ENCODE results near the gene ZNF225. TPM values are rescaled to one million over a fixed set of nuclear protein-coding genes. Genes with fewer than 3 reads are reported as not detected.
"Not testable (repeated sequence)": the region's sequence is repeated elsewhere in the genome, so short reads cannot be mapped to it uniquely, and the experiment has no call there.

ZNF225 gene
- total RNA-seq, 4 donors from 2014 or later, result 0.75 to 1.4 (median 1.1) TPM

DNA sequence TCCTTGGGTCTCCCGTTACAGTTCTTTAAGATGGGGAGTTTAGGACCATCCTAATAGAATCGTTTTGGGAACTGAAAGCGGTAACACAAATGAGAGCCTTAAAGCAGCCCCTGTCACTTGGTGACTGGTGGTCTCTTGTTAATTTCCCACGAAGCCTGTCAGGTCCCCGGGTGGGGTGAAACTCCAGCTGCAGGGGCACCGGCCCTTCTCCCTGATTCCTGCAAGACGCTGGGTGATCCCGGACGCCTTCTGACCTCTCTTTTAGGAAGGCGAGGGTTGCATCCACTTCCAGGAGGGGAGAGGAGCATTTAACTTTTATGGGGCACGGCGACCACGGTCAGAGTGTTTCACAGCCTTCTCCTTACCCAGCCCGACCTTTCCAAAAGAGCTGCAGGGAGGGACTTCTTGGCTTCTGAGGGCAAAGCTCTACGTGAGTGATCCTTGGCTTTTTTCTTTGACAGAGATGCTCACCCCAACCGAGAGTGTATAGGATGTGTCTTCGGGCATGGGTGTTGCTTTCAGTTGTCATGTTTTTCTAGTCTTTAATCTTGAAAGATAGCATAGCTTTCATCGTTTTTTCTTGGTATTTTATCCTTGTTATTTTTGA lies 688 bp downstream of the ZNF225 start:
- ATAC-seq (no peak), DNase-seq (no peak)
- Histone ChIP-seq H3K4me1 (peaks cover 14 to 18% of the 10 kb centered on the region in 2 donors), H3K9me3 (peaks cover 0 to 15% (median 12%) of the 10 kb centered on the region in 3 donors), H3K4me3 (peak overlapping the region; percentile 67 to 92 (median 86)), H3K36me3 (peaks cover 9 to 47% of the 10 kb centered on the region in 2 donors), H3K27ac (peak overlapping the region; percentile 73 to 86 (median 84)), H3K27me3 (no peaks in the 10 kb centered on the region)
- intact Hi-C loops (cut with DNase I; ENCODE audit: low total_unique reads), result loop anchor here (1.0 to 5.0 kb wide), 11 partner anchors 20 to 243 kb away; partner anchors contain the start of genes ZNF112, ZNF155, ZNF221 and ZNF224
- in situ Hi-C loops (cut with MboI; ENCODE audit: low sequenced_read_pairs in 4 of 4), result loop anchor here in 2 of 4 donors (5.0 to 10.0 kb wide), 4 partner anchors 98 to 191 kb away; partner anchors contain the start of genes ZNF227 (in 2 of the 2), ZNF235 (in 2 of the 2) and ZNF230 (in 1 of the 2)
- no peak for TF ChIP-seq POLR2A (IDR thresholded peaks at IDR 0.05)
- TF ChIP-seq, protein P1, sequence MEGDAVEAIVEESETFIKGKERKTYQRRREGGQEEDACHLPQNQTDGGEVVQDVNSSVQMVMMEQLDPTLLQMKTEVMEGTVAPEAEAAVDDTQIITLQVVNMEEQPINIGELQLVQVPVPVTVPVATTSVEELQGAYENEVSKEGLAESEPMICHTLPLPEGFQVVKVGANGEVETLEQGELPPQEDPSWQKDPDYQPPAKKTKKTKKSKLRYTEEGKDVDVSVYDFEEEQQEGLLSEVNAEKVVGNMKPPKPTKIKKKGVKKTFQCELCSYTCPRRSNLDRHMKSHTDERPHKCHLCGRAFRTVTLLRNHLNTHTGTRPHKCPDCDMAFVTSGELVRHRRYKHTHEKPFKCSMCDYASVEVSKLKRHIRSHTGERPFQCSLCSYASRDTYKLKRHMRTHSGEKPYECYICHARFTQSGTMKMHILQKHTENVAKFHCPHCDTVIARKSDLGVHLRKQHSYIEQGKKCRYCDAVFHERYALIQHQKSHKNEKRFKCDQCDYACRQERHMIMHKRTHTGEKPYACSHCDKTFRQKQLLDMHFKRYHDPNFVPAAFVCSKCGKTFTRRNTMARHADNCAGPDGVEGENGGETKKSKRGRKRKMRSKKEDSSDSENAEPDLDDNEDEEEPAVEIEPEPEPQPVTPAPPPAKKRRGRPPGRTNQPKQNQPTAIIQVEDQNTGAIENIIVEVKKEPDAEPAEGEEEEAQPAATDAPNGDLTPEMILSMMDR (IDR thresholded peaks at IDR 0.05 in 4 of 5, conservative IDR thresholded peaks at IDR 0.05 in 1 of 5), result no peak

DNA sequence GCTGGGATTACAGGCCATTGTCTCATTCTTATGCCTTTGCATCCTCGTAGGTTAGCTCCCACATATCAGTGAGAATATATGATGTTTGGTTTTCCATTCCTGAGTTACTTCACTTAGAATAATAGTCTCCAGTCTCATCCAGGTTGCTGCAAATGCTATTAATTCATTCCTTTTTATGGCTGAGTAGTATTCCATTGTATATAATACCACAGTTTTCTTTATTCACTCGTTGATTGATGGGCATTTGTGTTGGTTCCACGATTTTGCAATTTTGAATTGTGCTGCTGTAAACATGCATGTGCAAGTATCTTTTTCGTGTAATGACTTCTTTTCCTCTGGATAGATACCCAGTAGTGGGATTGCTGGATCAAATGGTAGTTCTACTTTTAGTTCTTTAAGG lies 8.0 kb downstream of the ZNF225 start:
- DNase-seq; ATAC-seq; H3K27me3 ChIP-seq; intact Hi-C loops (cut with DNase I; ENCODE audit: low total_unique reads); H3K4me3 ChIP-seq; H3K4me1 ChIP-seq; H3K27ac ChIP-seq; in situ Hi-C loops (cut with MboI; ENCODE audit: low sequenced_read_pairs in 4 of 4): not testable (repeated sequence)
- Histone ChIP-seq H3K9me3 (peaks cover 0 to 13% (median 0%) of the 10 kb centered on the region in 3 donors), H3K36me3 (peaks cover 26 to 100% of the 10 kb centered on the region in 2 donors)

DNA sequence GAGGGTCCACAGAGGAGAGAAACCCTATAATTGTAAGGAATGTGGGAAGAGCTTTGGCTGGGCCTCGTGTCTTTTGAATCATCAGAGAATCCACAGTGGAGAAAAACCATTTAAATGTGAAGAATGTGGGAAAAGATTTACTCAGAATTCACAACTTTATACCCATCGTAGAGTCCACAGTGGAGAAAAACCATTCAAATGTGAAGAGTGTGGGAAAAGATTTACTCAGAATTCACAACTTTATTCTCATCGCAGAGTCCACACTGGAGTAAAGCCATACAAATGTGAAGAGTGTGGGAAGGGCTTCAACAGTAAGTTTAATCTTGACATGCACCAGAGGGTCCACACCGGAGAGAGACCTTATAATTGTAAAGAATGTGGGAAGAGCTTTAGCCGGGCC lies 18.8 kb downstream of the ZNF225 start:
- no peak overlapping the region for H3K4me3 ChIP-seq
- intact Hi-C loops (cut with DNase I; ENCODE audit: low total_unique reads), result no loop called here
- no peak overlapping the region for H3K27ac ChIP-seq
- no peak for ATAC-seq
- in situ Hi-C loops (cut with MboI; ENCODE audit: low sequenced_read_pairs in 4 of 4), result no loop called here
- peaks cover 0 to 31% (median 0%) of the 10 kb centered on the region in 3 donors for H3K9me3 ChIP-seq
- no peak for DNase-seq
- no peak for TF ChIP-seq POLR2A (IDR thresholded peaks at IDR 0.05)
- TF ChIP-seq, protein P1 (IDR thresholded peaks at IDR 0.05 in 4 of 5, conservative IDR thresholded peaks at IDR 0.05 in 1 of 5), result no peak
- H3K36me3 ChIP-seq, result peaks cover 7 to 69% of the 10 kb centered on the region in 2 donors
- H3K27me3 ChIP-seq, result no peaks in the 10 kb centered on the region
- no peaks in the 10 kb centered on the region for H3K4me1 ChIP-seq

DNA sequence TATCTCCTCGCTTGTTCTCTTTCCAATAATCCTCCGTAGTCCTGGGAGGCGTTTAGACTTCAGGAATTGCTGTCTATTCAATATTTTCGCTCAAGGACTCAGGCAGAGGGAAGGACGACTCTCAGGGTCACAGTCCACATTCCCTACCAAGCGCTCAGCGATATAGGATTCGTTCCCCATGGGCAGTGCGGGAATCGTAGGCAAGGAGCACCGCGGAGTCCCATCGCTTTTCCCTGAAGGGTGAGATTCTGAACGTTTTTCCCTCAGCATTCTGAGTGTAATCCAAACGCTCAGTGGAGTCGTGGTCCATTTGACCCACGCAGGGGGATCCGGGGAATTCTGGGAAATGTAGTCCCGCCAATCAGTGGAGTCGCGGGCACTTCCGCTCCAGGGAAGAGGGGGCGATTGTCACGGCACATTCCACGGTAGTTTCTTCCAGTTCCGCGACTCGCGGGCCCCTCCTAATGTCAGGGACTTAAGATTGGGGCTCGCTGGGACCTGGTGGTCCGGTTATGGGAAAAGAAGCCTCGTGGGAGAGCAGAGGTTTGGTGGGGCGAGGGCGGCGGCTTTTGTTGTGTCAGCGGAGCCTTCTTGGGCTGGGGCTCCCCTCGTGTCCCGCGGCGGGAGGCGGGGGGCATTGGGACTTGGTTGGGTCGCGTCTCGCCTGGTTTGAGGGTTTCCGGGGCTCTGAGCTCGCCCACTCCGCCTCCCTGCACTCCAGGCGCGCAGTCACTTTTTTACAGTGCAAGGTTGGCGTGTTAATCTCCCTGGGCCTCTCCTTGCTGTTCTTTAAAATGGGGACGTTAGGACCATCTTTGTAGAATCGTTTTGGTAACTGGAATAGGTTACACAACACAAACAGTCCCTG lies 28.2 kb downstream of the ZNF225 start, which contains the start of gene ZNF234:
Gene ZNF234 (plus strand): TSS at position 364 of the 868 bp plus-strand sequence. CDS start 3,079 bp downstream, outside the sequence.
- Histone ChIP-seq H3K9me3 (no peaks in the 10 kb centered on the region), H3K27ac (peak within 1 kb of the TSS; percentile 78 to 87 (median 82)), H3K4me1 (peaks cover 14 to 18% of the 10 kb centered on the region in 2 donors), H3K4me3 (peak within 1 kb of the TSS; percentile 85 to 98 (median 88)), H3K36me3 (peaks cover 0 to 28% of the 10 kb centered on the region in 2 donors), H3K27me3 (no peaks in the 10 kb centered on the region)
- TF ChIP-seq, protein P1 (IDR thresholded peaks at IDR 0.05 in 4 of 5, conservative IDR thresholded peaks at IDR 0.05 in 1 of 5), result no peak
- TF ChIP-seq POLR2A (IDR thresholded peaks at IDR 0.05), result peak in 1 of 2 donors; percentile 42
- ATAC-seq (peak; percentile 98 to 99), DNase-seq (peak; percentile 78)
- intact Hi-C loops (cut with DNase I; ENCODE audit: low total_unique reads) (loop anchor here (1.0 kb wide), 3 partner anchors 23 to 71 kb away; partner anchors contain the start of genes ZNF225 and ZNF227), in situ Hi-C loops (cut with MboI; ENCODE audit: low sequenced_read_pairs in 4 of 4) (loop anchor here in 1 of 4 donors (10.0 kb wide), 1 partner anchor 87 kb away; the partner anchor contains the start of gene ZNF223)

Data from gastrocnemius medialis (tissue), 4 donors.